ENCODE data around the gene COL4A1.

COL4A1 gene

GRCh38 chr13:110303644-110304043, 3.3 kb downstream of the COL4A1 start:
- TF ChIP-seq ZNF274 (IDR thresholded peaks at IDR 0.05; ENCODE audit: low read depth, low read length): no peak

GRCh38 chr13:110302997-110303396, 4.0 kb downstream of the COL4A1 start:
- no peak for TF ChIP-seq ZNF274 (IDR thresholded peaks at IDR 0.05; ENCODE audit: low read depth, low read length)

More at GRCh38 chr13:110303644-110304043, 3.3 kb downstream of the COL4A1 start:
- no peak overlapping the region for H3K4me3 ChIP-seq (ENCODE audit: low read length)

DNA sequence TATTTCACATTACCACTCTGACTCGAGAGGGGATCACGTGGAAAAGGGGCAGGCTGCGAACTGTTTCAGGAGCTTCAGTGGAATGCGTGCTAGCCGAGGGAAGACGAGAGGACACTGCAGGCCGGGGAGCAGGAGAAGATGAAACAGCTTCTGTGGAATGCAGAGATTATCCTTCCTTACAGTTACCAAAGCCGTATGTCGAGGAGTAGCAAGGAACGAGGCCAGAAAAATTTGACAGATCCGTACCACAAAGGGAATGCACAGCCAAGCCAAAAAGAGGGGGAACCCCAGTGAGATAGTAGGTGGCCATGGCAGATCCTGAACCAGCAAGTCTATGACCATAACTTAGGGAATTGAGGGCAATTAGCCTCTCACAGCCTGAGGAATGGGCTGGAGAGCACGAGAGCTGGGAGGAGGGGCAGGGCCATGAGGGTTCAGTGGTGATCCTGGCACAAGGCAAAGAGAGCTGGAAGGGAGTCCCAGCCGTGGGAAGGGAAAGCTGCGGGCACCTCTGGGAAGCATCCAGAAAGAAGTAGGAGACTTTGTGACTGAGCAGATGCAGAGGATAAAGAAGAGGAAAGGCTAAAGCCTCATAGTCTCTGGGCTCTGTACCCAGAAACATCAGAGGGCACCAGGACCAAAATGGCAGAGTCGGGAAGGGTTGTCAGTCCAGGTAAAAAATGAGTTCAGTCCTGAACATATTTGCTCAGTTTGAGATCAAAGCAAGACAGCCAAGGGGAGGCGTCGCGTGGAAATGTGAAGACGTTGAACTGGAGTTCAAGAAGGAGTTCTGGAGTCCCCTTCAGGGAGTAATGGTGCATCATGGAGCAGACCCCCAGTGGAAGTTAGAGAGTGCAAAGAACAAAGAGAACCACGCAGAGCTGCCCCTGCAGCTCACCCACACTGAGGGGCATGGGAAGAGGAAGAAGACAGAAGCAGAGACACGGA, 5.1 kb downstream of the COL4A1 start:
- TF ChIP-seq ZNF274 (IDR thresholded peaks at IDR 0.05; ENCODE audit: low read depth, low read length): no peak
- no peak overlapping the region for H3K4me3 ChIP-seq (ENCODE audit: low read length)

More at GRCh38 chr13:110302997-110303396, 4.0 kb downstream of the COL4A1 start:
- no peak overlapping the region for H3K4me3 ChIP-seq (ENCODE audit: low read length)

- TF ChIP-seq ZNF274 (IDR thresholded peaks at IDR 0.05; ENCODE audit: low read depth, low read length): no peak
Measured at GRCh38 chr13:110301083-110301482, 5.9 kb downstream of the COL4A1 start.

DNA sequence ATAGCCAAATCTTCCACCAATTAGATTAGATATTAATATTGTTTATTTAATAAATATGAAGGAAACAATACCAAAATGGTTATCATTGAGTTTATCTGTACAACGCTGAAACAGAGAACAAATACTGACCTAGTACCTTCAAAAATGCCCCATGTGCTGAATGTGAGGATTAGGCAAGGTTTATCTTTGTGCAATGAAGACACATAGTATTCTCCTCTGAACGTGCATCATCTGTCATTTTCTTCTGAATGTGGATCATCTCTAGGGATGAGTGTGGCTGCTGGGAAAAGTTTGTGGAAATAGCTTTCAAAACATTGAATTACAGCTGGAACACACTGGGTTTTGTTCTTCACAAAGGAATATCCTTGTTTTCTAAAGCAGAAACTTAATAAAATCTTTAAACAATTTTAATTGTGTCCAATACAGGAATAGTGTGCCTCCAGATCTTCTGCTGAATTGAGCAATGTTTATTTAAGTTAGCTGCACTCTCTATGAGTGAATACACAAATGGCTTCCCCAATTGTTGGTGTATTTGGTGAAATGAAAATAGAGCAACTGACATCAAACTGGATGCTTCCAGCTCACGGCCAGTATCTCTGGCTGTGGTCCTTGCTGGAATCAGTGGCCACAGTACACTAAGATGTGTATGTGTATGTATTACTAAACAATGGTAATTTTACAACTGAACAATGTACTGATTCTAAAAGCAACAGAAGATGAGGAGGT, 6.7 kb downstream of the COL4A1 start:
- TF ChIP-seq ZNF274 (IDR thresholded peaks at IDR 0.05; ENCODE audit: low read depth, low read length): no peak

More at GRCh38 chr13:110301083-110301482, 5.9 kb downstream of the COL4A1 start:
- no peak overlapping the region for H3K4me3 ChIP-seq (ENCODE audit: low read length)

DNA sequence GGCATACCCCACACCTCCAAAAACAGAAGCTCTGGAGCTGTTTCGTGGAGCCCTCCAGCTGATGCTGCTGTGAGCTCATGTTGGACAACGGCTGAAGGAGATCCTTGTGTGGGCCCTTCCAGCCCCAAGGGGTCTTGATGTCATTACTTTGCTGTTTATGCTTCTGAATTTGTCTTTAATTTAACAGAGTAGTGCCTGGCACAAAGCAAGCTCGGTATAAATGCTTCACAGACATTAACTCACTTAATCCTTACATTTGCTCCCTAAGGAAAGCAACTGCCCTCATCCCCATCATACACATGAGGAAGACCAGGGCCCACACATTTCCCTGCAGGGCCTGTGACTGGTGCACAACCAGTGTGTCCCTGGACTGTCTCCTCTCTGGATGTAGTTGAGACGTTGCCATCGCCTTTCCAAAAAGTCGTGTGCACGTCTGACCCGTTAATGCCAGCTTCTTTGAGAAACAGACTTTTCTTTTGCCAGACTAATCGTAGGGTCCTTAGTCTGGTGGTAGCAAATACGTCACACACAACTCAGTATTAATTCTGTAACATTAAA, 7.6 kb downstream of the COL4A1 start:
- no peak for TF ChIP-seq ZNF274 (IDR thresholded peaks at IDR 0.05; ENCODE audit: low read depth, low read length)
- H3K4me3 ChIP-seq (ENCODE audit: low read length): no peak overlapping the region

More for the DNA sequence above, 6.7 kb downstream of the COL4A1 start:
- H3K4me3 ChIP-seq (ENCODE audit: low read length): no peak overlapping the region

GRCh38 chr13:110298505-110299282, 8.3 kb downstream of the COL4A1 start:
- no peak for TF ChIP-seq ZNF274 (IDR thresholded peaks at IDR 0.05; ENCODE audit: low read depth, low read length)
- H3K4me3 ChIP-seq (ENCODE audit: low read length): no peak overlapping the region

DNA sequence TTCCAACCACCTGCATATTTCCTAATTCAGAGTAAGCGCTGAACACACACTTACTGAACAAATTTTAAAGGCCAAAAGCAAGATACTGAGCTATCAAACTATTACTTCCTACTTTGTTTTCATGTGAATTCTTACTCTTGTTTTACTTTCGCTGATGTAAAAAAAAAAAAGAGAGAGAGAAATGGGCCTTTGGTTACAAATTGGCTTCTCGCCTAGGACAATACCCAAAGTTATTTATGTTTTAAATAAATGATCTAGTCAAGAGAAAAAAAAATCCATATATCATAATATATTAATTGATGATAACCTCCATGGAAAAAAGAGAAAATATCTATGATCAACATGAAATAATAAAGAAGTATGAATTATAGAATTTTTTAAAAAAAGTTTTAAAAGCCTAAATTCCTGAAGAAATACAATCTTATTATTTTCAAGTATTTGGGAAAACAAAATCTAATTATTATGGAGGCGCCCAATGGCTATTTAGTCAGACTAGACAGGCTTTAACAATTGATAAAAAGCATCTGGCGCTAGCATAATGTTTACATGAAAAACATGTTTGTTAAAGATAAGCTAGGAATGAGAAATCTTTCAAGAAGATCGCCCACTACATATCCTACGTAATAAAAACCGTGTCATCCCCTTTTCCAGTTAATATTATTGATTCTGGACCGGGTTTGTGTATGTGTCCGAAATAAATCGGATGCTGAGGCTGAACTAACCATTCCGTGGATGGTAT, 9.0 kb downstream of the COL4A1 start:
- no peak overlapping the region for H3K4me3 ChIP-seq (ENCODE audit: low read length)
- TF ChIP-seq ZNF274 (IDR thresholded peaks at IDR 0.05; ENCODE audit: low read depth, low read length): no peak

DNA sequence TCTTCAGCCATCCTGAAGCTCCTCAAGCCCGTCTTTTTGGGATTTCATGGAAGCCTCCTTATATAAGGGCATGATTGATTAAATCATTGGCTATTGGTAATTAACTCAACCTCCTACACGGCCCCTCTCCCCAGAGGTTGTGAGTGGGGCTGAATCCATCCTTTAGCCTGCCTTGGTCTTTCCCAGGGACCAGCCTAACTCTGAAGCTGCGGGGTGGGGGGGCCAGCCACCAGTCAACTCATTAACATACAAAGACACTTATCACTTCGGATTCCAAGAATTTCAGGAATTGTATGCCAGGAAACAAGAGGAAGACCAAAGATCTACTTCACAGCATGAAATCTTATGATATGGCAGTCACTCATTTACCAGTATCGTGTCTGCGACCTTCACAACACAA, 9.9 kb downstream of the COL4A1 start:
- no peak for TF ChIP-seq ZNF274 (IDR thresholded peaks at IDR 0.05; ENCODE audit: low read depth, low read length)
- H3K4me3 ChIP-seq (ENCODE audit: low read length): no peak overlapping the region

DNA sequence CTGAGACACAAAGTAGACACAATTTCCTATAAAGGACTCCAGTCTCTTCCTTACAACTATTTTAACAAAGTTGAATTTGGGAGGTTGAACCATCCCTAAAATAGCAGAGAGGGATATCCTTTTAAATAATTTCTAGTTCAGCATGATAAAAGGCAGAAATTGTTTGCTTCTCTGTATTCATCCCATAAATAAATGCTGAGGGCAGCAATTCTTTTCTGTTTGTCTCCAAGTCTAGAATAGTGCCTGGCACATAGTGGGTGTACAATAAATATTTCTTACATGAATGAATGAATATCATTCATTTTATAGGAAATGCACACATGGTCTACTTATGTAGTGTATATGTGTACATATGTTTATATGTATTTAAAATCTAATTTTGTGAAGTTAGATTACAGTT, 12.3 kb downstream of the COL4A1 start:
- TF ChIP-seq ZNF274 (IDR thresholded peaks at IDR 0.05; ENCODE audit: low read depth, low read length): no peak
- no peak overlapping the region for H3K4me3 ChIP-seq (ENCODE audit: low read length)

DNA sequence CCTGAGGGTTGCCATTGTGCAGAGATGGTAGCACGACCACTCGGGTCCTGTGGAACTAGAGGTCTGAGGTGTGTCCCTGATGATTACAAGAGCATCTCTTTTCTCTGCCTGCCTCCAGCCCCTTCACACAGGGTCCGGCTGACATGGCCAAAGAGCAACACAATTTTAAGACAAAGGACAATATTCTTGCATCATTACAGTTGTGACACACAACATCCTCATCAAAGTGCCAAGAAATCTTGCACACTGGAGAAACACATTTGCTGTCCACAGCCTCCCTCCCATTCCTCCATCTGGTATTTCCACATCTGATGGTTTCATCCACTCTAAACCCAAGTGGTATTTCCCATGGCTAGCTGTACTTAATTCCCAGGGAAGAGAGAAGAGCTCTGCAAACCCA, 12.8 kb downstream of the COL4A1 start:
- no peak for TF ChIP-seq ZNF274 (IDR thresholded peaks at IDR 0.05; ENCODE audit: low read depth, low read length)
- no peak overlapping the region for H3K4me3 ChIP-seq (ENCODE audit: low read length)

- H3K4me3 ChIP-seq (ENCODE audit: low read length): no peak overlapping the region
- no peak for TF ChIP-seq ZNF274 (IDR thresholded peaks at IDR 0.05; ENCODE audit: low read depth, low read length)
Measured at GRCh38 chr13:110293649-110294048, 13.3 kb downstream of the COL4A1 start.

DNA sequence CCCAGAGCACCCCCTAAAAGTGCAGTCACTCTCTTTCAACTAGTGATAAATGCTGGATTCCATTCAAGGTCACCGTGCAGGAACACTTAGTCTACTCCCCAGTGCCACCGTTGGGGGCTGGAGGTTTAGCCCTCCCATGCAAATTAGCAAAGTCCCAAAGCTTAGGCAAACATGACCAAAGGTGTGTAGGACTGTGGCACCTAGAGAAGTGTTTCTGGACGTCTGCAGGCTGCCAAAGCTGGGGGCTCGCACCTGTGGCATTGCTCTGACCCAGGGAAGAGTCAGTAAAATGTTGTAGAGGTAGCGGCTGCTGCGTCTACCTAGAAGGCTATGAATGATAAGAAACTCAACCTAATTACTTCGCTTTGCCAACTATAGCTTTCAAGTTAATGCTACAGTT, 13.9 kb downstream of the COL4A1 start:
- no peak for TF ChIP-seq ZNF274 (IDR thresholded peaks at IDR 0.05; ENCODE audit: low read depth, low read length)
- no peak overlapping the region for H3K4me3 ChIP-seq (ENCODE audit: low read length)
